ENCODE measurements around the gene QSOX1. TPM values are rescaled to one million over a fixed set of nuclear protein-coding genes. Genes with fewer than 3 reads are reported as not detected.

Gene QSOX1
- total and polyA plus RNA-seq, 4 donors, result 170 to 537 (median 256) TPM

DNA sequence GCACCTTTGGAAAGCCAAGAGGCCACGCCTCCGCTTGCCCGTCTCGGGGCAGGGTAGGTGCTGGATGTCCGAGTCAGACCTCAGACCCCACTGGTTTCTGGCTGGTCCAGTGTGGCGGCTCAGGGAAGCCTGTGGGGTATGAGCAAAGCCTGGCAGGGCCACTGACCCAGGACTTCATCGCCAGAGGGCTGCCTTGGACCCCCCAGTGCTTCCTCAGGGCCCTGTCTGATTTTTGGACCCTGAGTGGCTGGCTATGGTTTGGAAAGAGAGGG lies 95.8 kb downstream of the QSOX1 start:
- Histone ChIP-seq H3K9me3 (ENCODE audit: control insufficient read depth in 4 of 4, insufficient read depth in 3 of 4, low read length in 3 of 4) (peaks cover 0 to 2% (median 0%) of the 10 kb centered on the region in 4 donors), H3K4me3 (no peak overlapping the region), H3K27me3 (ENCODE audit: control insufficient read depth in 3 of 3, insufficient read depth in 3 of 3, low read length in 2 of 3) (peaks cover 0 to 2% (median 0%) of the 10 kb centered on the region in 3 donors), H3K9ac (ENCODE audit: insufficient read depth in 1 of 2, low read length in 2 of 2) (no peak overlapping the region), H3K4me1 (ENCODE audit: control insufficient read depth in 5 of 5, insufficient read depth in 5 of 5, low read length in 5 of 5) (peaks cover 0 to 10% (median 3%) of the 10 kb centered on the region in 5 donors), H3K36me3 (ENCODE audit: control insufficient read depth in 4 of 4, insufficient read depth in 4 of 4, low read length in 4 of 4) (no peaks in the 10 kb centered on the region), H3K27ac (ENCODE audit: low read depth in 1 of 2, low read length in 1 of 2) (no peak overlapping the region)
- no peak for ATAC-seq (ENCODE audit: insufficient read depth, low FRiP score)
- TF ChIP-seq, protein P1, sequence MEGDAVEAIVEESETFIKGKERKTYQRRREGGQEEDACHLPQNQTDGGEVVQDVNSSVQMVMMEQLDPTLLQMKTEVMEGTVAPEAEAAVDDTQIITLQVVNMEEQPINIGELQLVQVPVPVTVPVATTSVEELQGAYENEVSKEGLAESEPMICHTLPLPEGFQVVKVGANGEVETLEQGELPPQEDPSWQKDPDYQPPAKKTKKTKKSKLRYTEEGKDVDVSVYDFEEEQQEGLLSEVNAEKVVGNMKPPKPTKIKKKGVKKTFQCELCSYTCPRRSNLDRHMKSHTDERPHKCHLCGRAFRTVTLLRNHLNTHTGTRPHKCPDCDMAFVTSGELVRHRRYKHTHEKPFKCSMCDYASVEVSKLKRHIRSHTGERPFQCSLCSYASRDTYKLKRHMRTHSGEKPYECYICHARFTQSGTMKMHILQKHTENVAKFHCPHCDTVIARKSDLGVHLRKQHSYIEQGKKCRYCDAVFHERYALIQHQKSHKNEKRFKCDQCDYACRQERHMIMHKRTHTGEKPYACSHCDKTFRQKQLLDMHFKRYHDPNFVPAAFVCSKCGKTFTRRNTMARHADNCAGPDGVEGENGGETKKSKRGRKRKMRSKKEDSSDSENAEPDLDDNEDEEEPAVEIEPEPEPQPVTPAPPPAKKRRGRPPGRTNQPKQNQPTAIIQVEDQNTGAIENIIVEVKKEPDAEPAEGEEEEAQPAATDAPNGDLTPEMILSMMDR (IDR thresholded peaks at IDR 0.05; ENCODE audit: control extremely low read depth, extremely low read depth), result no peak
- WGBS, 2 donors, result 79 to 92% methylated on average over 7 of the region's 7 CpGs
- no peak for DNase-seq

DNA sequence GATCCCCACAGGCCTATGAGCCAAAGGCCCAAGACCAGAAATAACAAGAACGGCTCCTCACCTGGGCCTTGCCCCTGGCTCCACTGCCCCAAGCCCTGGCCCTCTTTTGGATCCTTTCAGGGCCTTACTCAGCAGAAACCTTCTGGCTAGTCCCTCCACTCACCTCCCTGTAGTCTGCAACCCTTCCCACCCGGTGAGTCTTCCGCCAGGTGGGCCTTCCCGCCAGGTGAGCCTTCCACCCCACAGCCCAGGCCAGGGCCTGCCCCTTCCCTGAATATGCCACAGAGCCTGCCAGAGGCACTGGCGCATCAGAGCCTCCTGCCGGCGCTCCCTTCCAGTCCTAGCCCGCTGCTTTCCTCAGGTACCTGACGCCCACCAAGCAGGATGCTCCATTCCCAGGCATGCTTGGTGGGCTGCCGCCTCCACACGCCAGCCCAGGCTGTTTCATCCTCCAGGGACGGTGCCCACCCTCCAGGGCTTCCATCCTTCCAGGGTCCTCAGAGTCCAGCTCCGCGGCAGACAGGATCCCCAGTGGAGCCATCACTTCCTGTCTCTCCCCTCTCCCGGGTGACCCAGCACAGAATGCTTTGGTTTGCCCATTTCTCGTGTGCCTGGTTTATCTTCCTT lies 96.3 kb downstream of the QSOX1 start:
- Histone ChIP-seq H3K36me3 (ENCODE audit: control insufficient read depth in 4 of 4, insufficient read depth in 4 of 4, low read length in 4 of 4) (no peaks in the 10 kb centered on the region), H3K9me3 (ENCODE audit: control insufficient read depth in 4 of 4, insufficient read depth in 3 of 4, low read length in 3 of 4) (peaks cover 0 to 2% (median 0%) of the 10 kb centered on the region in 4 donors), H3K4me1 (ENCODE audit: control insufficient read depth in 5 of 5, insufficient read depth in 5 of 5, low read length in 5 of 5) (peaks cover 0 to 10% (median 3%) of the 10 kb centered on the region in 5 donors), H3K4me3 (no peak overlapping the region), H3K27ac (ENCODE audit: low read depth in 1 of 2, low read length in 1 of 2) (no peak overlapping the region), H3K9ac (ENCODE audit: insufficient read depth in 1 of 2, low read length in 2 of 2) (no peak overlapping the region), H3K27me3 (ENCODE audit: control insufficient read depth in 3 of 3, insufficient read depth in 3 of 3, low read length in 2 of 3) (peaks cover 0 to 2% (median 0%) of the 10 kb centered on the region in 3 donors)
- DNase-seq (no peak), ATAC-seq (ENCODE audit: insufficient read depth, low FRiP score) (no peak)
- 81 to 90% methylated on average over 16 of the region's 16 CpGs for WGBS, 2 donors
- TF ChIP-seq, protein P1 (IDR thresholded peaks at IDR 0.05; ENCODE audit: control extremely low read depth, extremely low read depth), result no peak

DNA sequence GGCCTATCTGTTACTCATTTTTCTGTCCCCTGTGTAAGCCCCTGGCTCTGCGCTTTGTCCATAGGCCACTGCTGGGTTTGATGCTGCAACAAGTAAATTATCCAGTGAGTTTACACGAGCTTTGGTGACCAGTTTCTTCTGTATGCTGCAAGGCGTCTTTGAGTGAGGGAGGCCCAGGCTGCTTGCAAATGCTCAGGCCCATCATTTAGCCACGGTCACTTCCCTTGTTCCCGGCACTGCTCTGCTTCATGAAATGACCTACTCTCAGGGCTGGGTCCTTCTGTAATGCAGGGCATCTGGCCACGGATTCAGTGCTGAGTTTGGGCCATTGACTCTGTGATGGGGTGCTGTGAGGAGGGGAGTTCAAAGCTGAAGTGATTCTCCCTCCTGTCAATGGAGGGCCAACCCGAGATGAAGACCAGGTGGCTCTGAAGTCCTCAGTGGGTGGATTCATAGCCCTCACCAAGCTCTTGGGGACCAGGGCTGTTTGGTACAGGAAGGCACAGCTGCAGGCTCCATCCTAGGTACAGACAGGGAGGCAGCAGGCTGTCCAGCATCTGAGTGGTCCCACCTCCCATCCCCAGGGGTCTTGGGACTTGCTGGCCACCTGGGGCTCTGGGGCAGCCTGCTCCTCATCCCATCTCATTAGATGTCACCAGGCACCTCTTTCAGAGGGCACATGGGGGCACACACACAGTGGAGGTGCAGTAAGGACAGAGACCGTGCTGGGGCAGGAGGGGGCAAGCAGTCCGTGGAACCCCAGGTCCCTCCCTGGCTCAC lies 97.0 kb downstream of the QSOX1 start:
- peaks cover 0 to 3% (median 2%) of the 10 kb centered on the region in 3 donors for H3K27me3 ChIP-seq (ENCODE audit: control insufficient read depth in 3 of 3, insufficient read depth in 3 of 3, low read length in 2 of 3)
- H3K36me3 ChIP-seq (ENCODE audit: control insufficient read depth in 4 of 4, insufficient read depth in 4 of 4, low read length in 4 of 4), result no peaks in the 10 kb centered on the region
- no peak for DNase-seq
- ATAC-seq (ENCODE audit: insufficient read depth, low FRiP score), result no peak
- H3K27ac ChIP-seq (ENCODE audit: low read depth in 1 of 2, low read length in 1 of 2), result no peak overlapping the region
- 86 to 90% methylated on average over 9 of the region's 9 CpGs for WGBS, 2 donors
- H3K4me1 ChIP-seq (ENCODE audit: control insufficient read depth in 5 of 5, insufficient read depth in 5 of 5, low read length in 5 of 5), result peaks cover 0 to 10% (median 3%) of the 10 kb centered on the region in 5 donors
- H3K4me3 ChIP-seq, result no peak overlapping the region
- TF ChIP-seq, protein P1 (IDR thresholded peaks at IDR 0.05; ENCODE audit: control extremely low read depth, extremely low read depth), result no peak
- H3K9me3 ChIP-seq (ENCODE audit: control insufficient read depth in 4 of 4, insufficient read depth in 3 of 4, low read length in 3 of 4), result peaks cover 0 to 2% (median 0%) of the 10 kb centered on the region in 4 donors
- H3K9ac ChIP-seq (ENCODE audit: insufficient read depth in 1 of 2, low read length in 2 of 2), result no peak overlapping the region

Measured in lung (tissue), 12 donors.